GM20000 (cell line): ENCODE measurements around the gene FAM53A.

ENCODE experiments used
- DNase-seq: peaks from one replicate; pipeline ENCODE4 v3.0.0; 2012; ENCODE audit warnings: low spot score
- TF ChIP-seq, protein P1 (sequence below): IDR thresholded peaks from 2 replicates; pipeline ENCODE4 v1.5.1; 2012; ENCODE audit warnings: mild to moderate bottlenecking, control low read depth; ENCODE audit errors: extremely low read depth, missing control alignments

The FAM53A gene

DNA sequence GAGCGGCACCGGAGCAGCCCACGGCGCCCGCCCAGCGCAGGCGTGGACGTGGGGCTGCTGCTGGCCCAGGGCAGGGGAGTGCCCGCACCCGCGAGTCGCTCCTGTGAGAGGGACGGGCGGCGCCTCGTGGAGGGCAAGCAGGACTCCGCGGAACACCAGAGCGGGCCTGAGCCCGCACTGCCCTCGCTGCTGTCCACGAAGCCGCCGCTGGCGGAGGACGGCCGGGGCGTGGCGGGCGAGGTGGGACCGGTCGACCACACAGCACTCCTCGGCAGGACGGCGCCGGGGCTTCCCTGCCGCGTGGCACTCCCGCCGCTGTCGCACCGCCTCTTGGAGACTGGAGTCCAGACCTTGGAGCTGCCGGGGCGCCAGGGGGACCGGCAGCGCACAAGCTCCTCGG is 29.0 kb downstream of the FAM53A start:
- DNase-seq, result no peak
- TF ChIP-seq, protein P1, sequence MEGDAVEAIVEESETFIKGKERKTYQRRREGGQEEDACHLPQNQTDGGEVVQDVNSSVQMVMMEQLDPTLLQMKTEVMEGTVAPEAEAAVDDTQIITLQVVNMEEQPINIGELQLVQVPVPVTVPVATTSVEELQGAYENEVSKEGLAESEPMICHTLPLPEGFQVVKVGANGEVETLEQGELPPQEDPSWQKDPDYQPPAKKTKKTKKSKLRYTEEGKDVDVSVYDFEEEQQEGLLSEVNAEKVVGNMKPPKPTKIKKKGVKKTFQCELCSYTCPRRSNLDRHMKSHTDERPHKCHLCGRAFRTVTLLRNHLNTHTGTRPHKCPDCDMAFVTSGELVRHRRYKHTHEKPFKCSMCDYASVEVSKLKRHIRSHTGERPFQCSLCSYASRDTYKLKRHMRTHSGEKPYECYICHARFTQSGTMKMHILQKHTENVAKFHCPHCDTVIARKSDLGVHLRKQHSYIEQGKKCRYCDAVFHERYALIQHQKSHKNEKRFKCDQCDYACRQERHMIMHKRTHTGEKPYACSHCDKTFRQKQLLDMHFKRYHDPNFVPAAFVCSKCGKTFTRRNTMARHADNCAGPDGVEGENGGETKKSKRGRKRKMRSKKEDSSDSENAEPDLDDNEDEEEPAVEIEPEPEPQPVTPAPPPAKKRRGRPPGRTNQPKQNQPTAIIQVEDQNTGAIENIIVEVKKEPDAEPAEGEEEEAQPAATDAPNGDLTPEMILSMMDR, result no peak

DNA sequence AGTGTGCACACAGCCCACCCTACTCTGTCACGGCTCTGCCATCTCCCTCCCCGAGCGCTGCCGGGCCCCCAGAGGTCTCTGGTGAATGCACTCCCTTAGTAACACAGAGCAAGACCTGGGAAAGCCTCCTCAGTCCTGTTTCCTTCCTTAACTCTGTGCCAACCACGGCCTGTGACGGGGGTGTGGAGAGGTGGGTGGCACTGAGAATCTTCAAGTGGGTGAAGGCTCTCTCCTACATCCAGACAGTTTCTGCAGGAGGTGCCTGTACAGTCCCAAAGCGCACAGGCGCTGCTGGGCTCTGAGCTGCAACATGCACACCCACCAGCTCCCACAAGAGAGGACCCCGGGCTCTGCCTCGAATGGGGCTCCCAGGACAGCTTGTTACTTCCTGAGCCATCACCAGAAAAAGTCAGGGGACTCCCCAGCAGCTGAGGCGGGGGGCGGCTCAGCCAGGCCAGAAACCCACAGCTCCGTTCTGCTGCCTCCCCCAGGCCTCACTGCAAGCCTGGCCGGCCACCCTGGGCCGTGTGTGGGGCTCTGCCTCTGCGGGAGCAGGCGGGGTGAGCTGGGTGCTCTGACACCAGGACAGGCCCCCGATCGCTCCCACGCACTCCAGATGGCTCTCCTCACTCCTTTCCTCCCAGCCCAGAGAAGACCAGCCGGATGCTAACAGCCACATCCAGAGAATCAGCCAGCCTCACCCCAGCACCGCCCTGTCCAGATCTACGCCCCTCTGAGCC is 29.7 kb downstream of the FAM53A start:
- TF ChIP-seq, protein P1, result no peak
- no peak for DNase-seq

DNA sequence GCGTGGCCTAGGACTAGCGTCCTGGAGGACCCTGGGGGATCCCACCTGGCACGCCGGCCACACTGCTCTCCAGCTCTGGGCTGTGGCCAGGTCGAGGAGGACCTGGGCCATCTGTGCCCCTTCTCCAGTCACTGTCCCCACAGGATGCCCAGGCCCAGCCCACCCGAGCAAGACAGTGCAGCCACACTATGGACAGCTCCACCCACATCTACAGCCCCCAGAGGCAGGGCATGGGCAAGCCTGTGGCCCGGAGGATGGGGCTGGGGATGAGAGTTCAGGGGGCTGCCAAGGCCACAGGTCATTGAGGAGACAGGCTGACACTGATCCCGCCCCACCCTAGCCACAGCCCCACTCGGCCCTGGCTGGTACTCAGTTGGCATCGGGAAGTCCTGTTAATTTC is 30.3 kb downstream of the FAM53A start:
- TF ChIP-seq, protein P1, result no peak
- no peak for DNase-seq

DNA sequence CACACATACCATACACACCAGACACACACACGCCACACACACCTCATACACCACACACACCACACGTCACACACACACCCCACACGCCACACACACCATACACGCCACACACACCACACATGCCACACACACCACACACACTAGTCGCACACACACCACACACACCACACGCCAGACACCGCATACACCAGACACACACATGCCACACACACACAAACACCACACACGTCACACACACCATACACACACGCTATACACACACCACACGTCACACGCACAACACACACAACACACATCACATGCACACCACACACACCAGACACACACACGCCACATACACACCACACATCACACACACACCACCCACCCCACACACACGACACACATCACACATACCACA is 32.0 kb downstream of the FAM53A start:
- TF ChIP-seq, protein P1, result no peak
- no peak for DNase-seq

DNA sequence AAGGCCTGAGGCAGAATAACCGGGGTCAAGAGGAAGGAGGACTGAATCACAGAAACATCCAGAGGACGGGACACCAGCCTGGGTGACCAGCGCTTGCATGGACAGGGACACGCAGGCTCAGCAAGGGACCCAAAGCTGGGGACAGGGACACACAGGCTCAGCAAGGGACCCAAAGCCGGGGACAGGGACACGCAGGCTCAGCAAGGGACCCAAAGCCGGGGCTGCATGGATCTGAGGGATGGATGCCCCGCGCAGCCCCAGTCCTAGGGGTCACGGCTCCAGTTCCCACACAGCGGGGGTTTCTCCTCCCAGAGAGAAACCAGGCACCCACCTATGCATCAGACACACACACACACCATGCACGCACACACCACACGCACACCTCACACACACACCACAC is 32.5 kb downstream of the FAM53A start:
- no peak for DNase-seq
- TF ChIP-seq, protein P1, result no peak

DNA sequence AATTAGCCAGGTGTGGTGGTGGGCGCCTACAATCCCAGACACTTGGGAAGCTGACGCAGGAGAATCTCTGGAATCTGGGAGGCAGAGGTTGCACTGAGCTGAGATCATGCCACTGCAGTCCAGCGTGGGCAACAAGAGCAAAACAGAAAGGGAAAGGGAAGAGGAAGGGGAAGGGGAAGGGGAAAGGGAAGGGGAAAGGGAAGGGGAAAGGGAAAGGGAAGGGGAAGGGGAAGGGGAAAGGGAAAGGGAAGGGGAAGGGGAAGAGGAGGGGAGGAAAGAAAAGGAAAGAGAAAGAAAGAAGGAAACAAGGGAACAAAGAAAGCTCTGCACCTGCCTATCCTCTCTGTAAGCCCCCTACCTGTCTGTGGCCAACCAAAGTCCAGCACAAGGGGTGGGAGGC is 35.2 kb downstream of the FAM53A start:
- TF ChIP-seq, protein P1, result no peak

DNA sequence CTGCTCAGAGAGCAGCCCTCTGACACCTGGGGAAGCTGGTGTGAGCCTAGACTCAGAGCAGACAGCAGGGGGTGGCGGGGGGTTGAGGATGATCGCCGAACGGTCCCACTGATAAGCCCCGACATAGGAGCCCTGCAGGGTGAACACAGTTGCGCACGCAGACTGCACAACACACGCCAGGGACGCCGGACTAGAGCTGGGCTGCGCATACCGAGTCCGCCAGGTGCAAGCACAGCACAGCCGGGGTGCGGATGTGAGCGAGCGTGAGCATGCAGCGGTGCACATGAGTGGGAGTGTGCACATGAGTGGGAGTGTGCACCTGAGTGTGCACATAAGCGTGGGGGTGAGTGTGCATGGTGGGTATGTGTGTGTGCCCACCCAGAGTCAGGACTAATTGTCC is 36.7 kb downstream of the FAM53A start:
- no peak for DNase-seq
- TF ChIP-seq, protein P1, result no peak

More for the DNA sequence above, 35.2 kb downstream of the FAM53A start:
- DNase-seq, result no peak
